ENCODE results near the gene C20orf204.

Gene C20orf204

DNA sequence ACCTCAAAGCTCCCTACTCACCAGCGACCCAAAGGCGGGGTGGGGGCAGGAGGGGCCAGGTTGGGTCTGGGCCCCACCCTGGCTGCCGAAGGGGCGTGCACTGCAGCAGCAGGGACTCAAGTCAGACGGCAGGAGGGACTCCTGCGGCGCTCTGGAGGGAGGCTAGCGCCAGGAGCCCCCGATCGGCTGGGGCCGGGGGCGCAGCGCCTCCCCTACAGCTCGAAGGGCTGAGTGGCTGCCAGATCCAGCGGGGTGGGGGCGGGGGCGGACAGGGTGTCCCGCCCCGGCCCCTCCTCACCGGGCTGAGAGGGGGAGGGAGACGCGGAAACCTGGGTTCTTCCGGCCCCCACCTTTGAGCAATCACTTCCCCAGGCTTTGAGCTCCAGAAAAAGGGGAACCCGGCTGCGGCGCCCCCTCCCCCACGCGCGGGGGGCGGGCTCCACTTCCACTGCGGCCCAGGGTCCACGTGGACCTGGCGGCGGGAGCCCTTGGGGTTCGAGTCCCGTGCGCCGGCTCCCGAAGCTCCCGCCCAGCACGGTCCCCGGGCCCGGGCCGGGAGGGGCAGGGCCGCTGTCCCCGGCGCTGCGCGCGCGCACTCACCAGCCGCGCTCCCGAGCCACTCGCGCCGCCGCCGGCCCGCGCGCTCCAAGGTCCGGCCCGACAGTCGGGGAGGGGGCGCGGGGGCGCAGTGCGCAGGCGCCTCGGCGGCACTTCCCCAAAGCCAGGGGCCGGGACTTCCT, 43.5 kb downstream of the C20orf204 start, which contains the start of gene RGS19:
Gene RGS19, minus strand, starts transcription at position 246 of the 740 bp plus-strand sequence. CDS start 2,632 bp downstream, outside the sequence.
- ChIA-PET POLR2A (ENCODE audit: low non-redundant PET) (no interaction called here), CTCF (interaction anchor here (0.6 to 6.6 kb wide), 9 partner anchors 10 to 799 kb away, joined by 3 to 59 read pairs (median 4); no protein-coding TSS in a partner anchor)
- peak within 1 kb of the TSS; percentile 77 for H3K27ac ChIP-seq
- TF ChIP-seq CTCF (conservative IDR thresholded peaks at IDR 0.05; ENCODE audit: low read depth) = no peak
- no peak for DNase-seq (ENCODE audit: low spot score)

DNA sequence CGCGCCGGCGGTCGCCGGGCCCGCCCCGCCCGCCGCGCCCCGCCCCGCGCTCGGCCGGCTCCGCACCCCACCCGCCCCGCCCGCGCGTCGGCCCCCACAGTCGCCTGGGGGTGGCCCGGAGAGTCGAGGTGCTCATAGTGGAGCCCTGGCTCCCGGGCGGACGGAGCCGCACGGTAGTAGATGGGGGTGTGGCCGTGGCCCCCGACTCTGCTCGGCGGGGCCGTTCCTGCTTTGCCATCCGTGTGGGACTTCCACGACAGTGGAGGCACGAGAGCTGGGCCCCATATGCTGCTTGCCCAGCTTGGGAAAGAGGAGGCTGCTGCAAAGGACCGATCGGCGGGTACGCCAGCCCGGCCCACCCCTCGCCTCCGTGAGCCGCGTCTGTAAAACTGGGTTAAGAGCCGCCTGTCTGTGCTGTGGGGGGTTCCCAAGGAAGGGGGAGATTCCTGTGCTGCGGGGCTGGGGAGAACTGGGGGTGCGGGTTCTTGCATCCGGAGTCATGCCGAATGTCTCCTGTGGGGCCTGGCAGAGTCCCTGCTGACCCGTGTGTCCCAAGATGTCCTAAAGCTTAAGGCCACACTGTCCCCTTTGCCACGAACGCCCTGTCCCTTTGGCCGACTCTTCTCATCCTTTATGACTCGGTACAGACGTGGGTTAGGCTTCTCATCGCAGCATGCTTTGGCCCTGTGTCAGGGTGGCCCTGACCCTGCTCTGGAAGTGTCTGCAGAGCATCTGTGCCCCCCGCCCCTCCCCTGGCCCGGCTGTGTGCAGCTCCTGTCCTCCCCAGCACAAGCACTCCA, 44.2 kb downstream of the C20orf204 start, which contains the start of gene OPRL1:
Gene OPRL1, plus strand, starts transcription at position 70 of the 800 bp plus-strand sequence. CDS start 12,639 bp downstream, outside the sequence.
- H3K27ac ChIP-seq = peak within 1 kb of the TSS; percentile 77
- no peak for TF ChIP-seq CTCF (conservative IDR thresholded peaks at IDR 0.05; ENCODE audit: low read depth)
- DNase-seq (ENCODE audit: low spot score) = peak; percentile 69
- POLR2A ChIA-PET (ENCODE audit: low non-redundant PET) = no interaction called here
- CTCF ChIA-PET = interaction anchor here (0.6 to 6.6 kb wide), 8 partner anchors 8 to 995 kb away, joined by 3 to 59 read pairs (median 6); no protein-coding TSS in a partner anchor

GRCh38 chr20:64080813-64081623, 45.0 kb downstream of the C20orf204 start:
- peak overlapping the region; percentile 77 for H3K27ac ChIP-seq
- DNase-seq (ENCODE audit: low spot score) = no peak
- POLR2A ChIA-PET (ENCODE audit: low non-redundant PET) = no interaction called here
- TF ChIP-seq CTCF (conservative IDR thresholded peaks at IDR 0.05; ENCODE audit: low read depth) = no peak
- CTCF ChIA-PET = interaction anchor here (0.5 to 6.6 kb wide), 8 partner anchors 8 to 996 kb away, joined by 3 to 59 read pairs (median 4); no protein-coding TSS in a partner anchor

GRCh38 chr20:64081624-64081964, 45.6 kb downstream of the C20orf204 start:
- no peak for DNase-seq (ENCODE audit: low spot score)
- H3K27ac ChIP-seq = peak overlapping the region; percentile 77
- ChIA-PET POLR2A (ENCODE audit: low non-redundant PET) (no interaction called here), CTCF (interaction anchor here (0.5 to 6.6 kb wide), 6 partner anchors 9 to 50 kb away, joined by 3 to 59 read pairs (median 4); no protein-coding TSS in a partner anchor)
- TF ChIP-seq CTCF (conservative IDR thresholded peaks at IDR 0.05; ENCODE audit: low read depth) = no peak

- peak overlapping the region; percentile 77 for H3K27ac ChIP-seq
- no peak for DNase-seq (ENCODE audit: low spot score)
- POLR2A ChIA-PET (ENCODE audit: low non-redundant PET) = no interaction called here
- CTCF ChIA-PET = interaction anchor here (0.7 to 6.6 kb wide), 7 partner anchors 10 to 296 kb away, joined by 3 to 59 read pairs (median 4); no protein-coding TSS in a partner anchor
- no peak for TF ChIP-seq CTCF (conservative IDR thresholded peaks at IDR 0.05; ENCODE audit: low read depth)
Measured at GRCh38 chr20:64082126-64082731, 46.2 kb downstream of the C20orf204 start.

All from RWPE1 (cell line).